Smooth muscle cell (in vitro differentiated cells): ENCODE data around the gene GJA3. TPM values are rescaled to one million over a fixed set of nuclear protein-coding genes. Genes with fewer than 3 reads are reported as not detected.

Experiments
- DNase-seq: peaks from one replicate; lab custom pipeline; 2025; ENCODE audit not compliant: unreplicated experiment; lab: John Stamatoyannopoulos, UW
- H2AFZ ChIP-seq: fragments of 200-600 bp; sonication (generic); 2 replicates; pipeline ENCODE4 v1.6.0; 2016; ENCODE audit warnings: antibody characterized with exemption, low read depth, mild to moderate bottlenecking
- H3F3A ChIP-seq: fragments of 200-600 bp; sonication (generic); 2 replicates; pipeline ENCODE4 v1.6.0; 2017; ENCODE audit warnings: antibody characterized with exemption, low read depth
- H3K27ac ChIP-seq: fragments of 200-600 bp; sonication (generic); 2 replicates; pipeline ENCODE4 v1.5.1; 2016; ENCODE audit warnings: low read depth, mild to moderate bottlenecking
- H3K27me3 ChIP-seq: fragments of 200-600 bp; sonication (generic); 2 replicates; pipeline ENCODE4 v1.6.1; 2016; ENCODE audit warnings: low read depth, mild to moderate bottlenecking
- H3K36me3 ChIP-seq: fragments of 200-600 bp; sonication (generic); 2 replicates; pipeline ENCODE4 v1.5.1; 2016; ENCODE audit warnings: low read depth
- H3K4me1 ChIP-seq: fragments of 200-600 bp; sonication (generic); 2 replicates; pipeline ENCODE4 v1.5.1; 2016; ENCODE audit warnings: low read depth
- H3K4me2 ChIP-seq: fragments of 200-600 bp; sonication (generic); 2 replicates; pipeline ENCODE4 v1.6.0; 2016; ENCODE audit warnings: mild to moderate bottlenecking
- H3K4me3 ChIP-seq: fragments of 200-600 bp; sonication (generic); 2 replicates; pipeline ENCODE4 v1.5.1; 2016; ENCODE audit warnings: mild to moderate bottlenecking
- H3K79me2 ChIP-seq: fragments of 200-600 bp; sonication (generic); 2 replicates; pipeline ENCODE4 v1.6.0; 2016; ENCODE audit warnings: low read depth, mild to moderate bottlenecking
- H3K9ac ChIP-seq: fragments of 200-600 bp; sonication (generic); 2 replicates; pipeline ENCODE4 v1.6.0; 2016; ENCODE audit warnings: low read depth
- H3K9me3 ChIP-seq: fragments of 200-600 bp; sonication (generic); replicated peaks from 2 replicates; pipeline ENCODE4 v1.5.1; 2016; ENCODE audit warnings: low read depth
- H4K20me1 ChIP-seq: fragments of 200-600 bp; sonication (generic); 2 replicates; pipeline ENCODE4 v1.6.0; 2016; ENCODE audit warnings: low read depth
- CTCF ChIP-seq: fragments of 200-600 bp; sonication (generic); IDR thresholded peaks from 2 replicates; pipeline ENCODE4 v1.5.1; 2017; ENCODE audit warnings: borderline replicate concordance, mild to moderate bottlenecking, antibody characterized with exemption; ENCODE audit not compliant: insufficient read depth, poor library complexity, severe bottlenecking
- WGBS: methylation state at CpG from one replicate; pipeline ENCODE4 v1.1.7; 2016; ENCODE audit warnings: low lambda C conversion rate; 5-methylcytosine and 5-hydroxymethylcytosine counted together
- polyA plus RNA-seq: library from polyadenylated mRNA; unstranded; fragments of >200 nt; fragmentation: Nextera tagmentation; extraction: Ambion mirVana; gene quantifications from 2 replicates; pipeline ENCODE4 v1.2.1, GENCODE V29; 2016
- total RNA-seq: library from RNA; depleted of rRNA; stranded (reverse); fragments of >200 nt; gene quantifications from 2 replicates; pipeline ENCODE4 v1.2.3, GENCODE V29; 2014

The GJA3 gene
- total and polyA plus RNA-seq, 2 experiments from 2014 or later: 1.3 to 1.5 TPM

GRCh38 chr13:20171364-20171763 is 10.5 kb upstream of the GJA3 start:
- Histone ChIP-seq H3K36me3 (no peaks in the 10 kb centered on the region), H3K9me3 (no peaks in the 10 kb centered on the region), H4K20me1 (no peaks in the 10 kb centered on the region), H3K27me3 (no peaks in the 10 kb centered on the region), H3K4me2 (no peak overlapping the region), H3K79me2 (no peaks in the 10 kb centered on the region), H2AFZ (no peak overlapping the region), H3K27ac (no peak overlapping the region), H3K4me1 (peaks cover 10% of the 10 kb centered on the region), H3F3A (peaks cover 7% of the 10 kb centered on the region), H3K4me3 (no peak overlapping the region), H3K9ac (no peak overlapping the region)
- TF ChIP-seq CTCF: no peak
- no peak for DNase-seq
- 70% methylated on average over 1 of the region's 1 CpG for WGBS

GRCh38 chr13:20170921-20171320 is 10.1 kb upstream of the GJA3 start:
- Histone ChIP-seq H2AFZ (no peak overlapping the region), H3K9me3 (no peaks in the 10 kb centered on the region), H4K20me1 (no peaks in the 10 kb centered on the region), H3F3A (peaks cover 7% of the 10 kb centered on the region), H3K9ac (no peak overlapping the region), H3K27me3 (no peaks in the 10 kb centered on the region), H3K27ac (no peak overlapping the region), H3K4me1 (peaks cover 10% of the 10 kb centered on the region), H3K4me2 (no peak overlapping the region), H3K36me3 (no peaks in the 10 kb centered on the region), H3K79me2 (no peaks in the 10 kb centered on the region), H3K4me3 (no peak overlapping the region)
- DNase-seq: no peak
- TF ChIP-seq CTCF: no peak
- WGBS: 90% methylated on average over 5 of the region's 5 CpGs

- no peaks in the 10 kb centered on the region for H3F3A ChIP-seq
- no peak overlapping the region for H2AFZ ChIP-seq
- H3K4me2 ChIP-seq: no peak overlapping the region
- WGBS: 56% methylated on average over 7 of the region's 7 CpGs
- H3K9ac ChIP-seq: no peak overlapping the region
- no peaks in the 10 kb centered on the region for H3K36me3 ChIP-seq
- H3K9me3 ChIP-seq: no peaks in the 10 kb centered on the region
- H4K20me1 ChIP-seq: no peaks in the 10 kb centered on the region
- H3K27me3 ChIP-seq: no peaks in the 10 kb centered on the region
- TF ChIP-seq CTCF: no peak
- no peak overlapping the region for H3K4me3 ChIP-seq
- H3K79me2 ChIP-seq: no peaks in the 10 kb centered on the region
- peaks cover 6% of the 10 kb centered on the region for H3K4me1 ChIP-seq
- no peak overlapping the region for H3K27ac ChIP-seq
- no peak for DNase-seq
These were observed 7.5 kb upstream of the GJA3 start for GRCh38 chr13:20168396-20168795.

GRCh38 chr13:20165417-20166257 is 4.8 kb upstream of the GJA3 start:
- Histone ChIP-seq H3K9me3 (no peaks in the 10 kb centered on the region), H3K4me3 (no peak overlapping the region), H3F3A (peaks cover 15% of the 10 kb centered on the region), H2AFZ (no peak overlapping the region), H3K36me3 (no peaks in the 10 kb centered on the region), H3K4me2 (no peak overlapping the region), H4K20me1 (no peaks in the 10 kb centered on the region), H3K27ac (no peak overlapping the region), H3K9ac (no peak overlapping the region), H3K27me3 (no peaks in the 10 kb centered on the region), H3K4me1 (peaks cover 3% of the 10 kb centered on the region), H3K79me2 (no peaks in the 10 kb centered on the region)
- TF ChIP-seq CTCF: no peak
- 81% methylated on average over 11 of the region's 11 CpGs for WGBS
- DNase-seq: no peak
